Stomach (tissue), 4 donors: ENCODE measurements around the gene PTPN14.

Experiments
- EP300 ChIP-seq: sonication (generic); formaldehyde crosslinking; IDR thresholded peaks from one replicate; pipeline ENCODE4 v1.6.1; 2017; ENCODE audit warnings: antibody characterized with exemption
- TF ChIP-seq, protein P1 (sequence below), 7 experiments: fragments of 450-650 bp in 4 of 7; fragments of 200-600 bp in 3 of 7; sonication (generic) in 3 of 7; IDR thresholded peaks; one replicate each; pipeline ENCODE4 v1.5.1; 2016 to 2019; ENCODE audit warnings: antibody characterized with exemption in 7 of 7, control low read depth in 2 of 7, mild to moderate bottlenecking in 1 of 7

GRCh38 chr1:214566158-214567104 is 15.0 kb upstream of the PTPN14 start:
- TF ChIP-seq, protein P1, sequence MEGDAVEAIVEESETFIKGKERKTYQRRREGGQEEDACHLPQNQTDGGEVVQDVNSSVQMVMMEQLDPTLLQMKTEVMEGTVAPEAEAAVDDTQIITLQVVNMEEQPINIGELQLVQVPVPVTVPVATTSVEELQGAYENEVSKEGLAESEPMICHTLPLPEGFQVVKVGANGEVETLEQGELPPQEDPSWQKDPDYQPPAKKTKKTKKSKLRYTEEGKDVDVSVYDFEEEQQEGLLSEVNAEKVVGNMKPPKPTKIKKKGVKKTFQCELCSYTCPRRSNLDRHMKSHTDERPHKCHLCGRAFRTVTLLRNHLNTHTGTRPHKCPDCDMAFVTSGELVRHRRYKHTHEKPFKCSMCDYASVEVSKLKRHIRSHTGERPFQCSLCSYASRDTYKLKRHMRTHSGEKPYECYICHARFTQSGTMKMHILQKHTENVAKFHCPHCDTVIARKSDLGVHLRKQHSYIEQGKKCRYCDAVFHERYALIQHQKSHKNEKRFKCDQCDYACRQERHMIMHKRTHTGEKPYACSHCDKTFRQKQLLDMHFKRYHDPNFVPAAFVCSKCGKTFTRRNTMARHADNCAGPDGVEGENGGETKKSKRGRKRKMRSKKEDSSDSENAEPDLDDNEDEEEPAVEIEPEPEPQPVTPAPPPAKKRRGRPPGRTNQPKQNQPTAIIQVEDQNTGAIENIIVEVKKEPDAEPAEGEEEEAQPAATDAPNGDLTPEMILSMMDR (IDR thresholded peaks at IDR 0.05) = no peak
- no peak for TF ChIP-seq EP300
